Stimulated activated CD4-positive, alpha-beta T cell treated with anti-CD3 and anti-CD28 coated beads, Interleukin-2, amount 100 ng/mL, for 4 hours (primary cell): Measurements from ENCODE around the gene B4GALT5.
A peak's percentile ranks its signal among the peaks of the same experiment; 100 is the strongest.
"Not testable (repeated sequence)": the region's sequence is repeated elsewhere in the genome, so short reads cannot be mapped to it uniquely, and the experiment has no call there.

Experiments
- DNase-seq: peaks from one replicate; pipeline ENCODE4 v3.0.0-alpha.2; 2020; ENCODE audit warnings: low read depth

Gene B4GALT5

GRCh38 chr20:49679634-49680033 is 34.0 kb downstream of the B4GALT5 start:
- DNase-seq = no peak

- no peak for DNase-seq
Measured at GRCh38 chr20:49677777-49678758, 35.6 kb downstream of the B4GALT5 start.

GRCh38 chr20:49676581-49677291 is 36.9 kb downstream of the B4GALT5 start:
- peak; percentile 11 for DNase-seq

GRCh38 chr20:49675368-49676151 is 38.1 kb downstream of the B4GALT5 start:
- no peak for DNase-seq

- DNase-seq = no peak
Measured at GRCh38 chr20:49674383-49675352, 39.0 kb downstream of the B4GALT5 start.

- no peak for DNase-seq
Measured at GRCh38 chr20:49672096-49672664, 41.5 kb downstream of the B4GALT5 start.

- DNase-seq = no peak
Measured at GRCh38 chr20:49671433-49671832, 42.2 kb downstream of the B4GALT5 start.

- DNase-seq = no peak
Measured at GRCh38 chr20:49669601-49670189, 44.0 kb downstream of the B4GALT5 start.

- not testable (repeated sequence) for DNase-seq
Measured at GRCh38 chr20:49668878-49669195, 44.8 kb downstream of the B4GALT5 start.

GRCh38 chr20:49668181-49668877 is 45.3 kb downstream of the B4GALT5 start:
- DNase-seq = peak; percentile 34

- no peak for DNase-seq
Measured at GRCh38 chr20:49666911-49667310, 46.8 kb downstream of the B4GALT5 start.

- DNase-seq = no peak
Measured at GRCh38 chr20:49665796-49666195, 47.9 kb downstream of the B4GALT5 start.

GRCh38 chr20:49664612-49665313 is 48.9 kb downstream of the B4GALT5 start:
- DNase-seq = no peak

GRCh38 chr20:49663112-49663511 is 50.6 kb downstream of the B4GALT5 start:
- no peak for DNase-seq

- no peak for DNase-seq
Measured at GRCh38 chr20:49661560-49662329, 51.9 kb downstream of the B4GALT5 start.

- no peak for DNase-seq
Measured at GRCh38 chr20:49660912-49661311, 52.8 kb downstream of the B4GALT5 start.

GRCh38 chr20:49659056-49659455 is 54.6 kb downstream of the B4GALT5 start:
- DNase-seq = no peak

GRCh38 chr20:49658508-49658907 is 55.2 kb downstream of the B4GALT5 start:
- DNase-seq = no peak
